Ishikawa (cell line): ENCODE data around the gene SUN3.

Source experiments
- CEBPB ChIP-seq: IDR thresholded peaks from 2 replicates; pipeline ENCODE4 v1.6.1; 2012
- CREB1 ChIP-seq: IDR thresholded peaks from 2 replicates; pipeline ENCODE4 v1.6.1; 2012; ENCODE audit warnings: low read depth
- EGR1 ChIP-seq: IDR thresholded peaks from 2 replicates; pipeline ENCODE4 v1.6.1; 2012
- EP300 ChIP-seq: IDR thresholded peaks from 2 replicates; pipeline ENCODE4 v1.6.1; 2012; ENCODE audit warnings: borderline replicate concordance
- FOXM1 ChIP-seq: IDR thresholded peaks from 2 replicates; pipeline ENCODE4 v1.6.1; 2012; ENCODE audit warnings: low read depth, borderline replicate concordance
- NFIC ChIP-seq: IDR thresholded peaks from 2 replicates; pipeline ENCODE4 v1.6.1; 2012
- RAD21 ChIP-seq: IDR thresholded peaks from 2 replicates; pipeline ENCODE4 v1.6.1; 2012; ENCODE audit warnings: low read depth
- TAF1 ChIP-seq: IDR thresholded peaks from 2 replicates; pipeline ENCODE4 v1.6.1; 2012; ENCODE audit warnings: low read depth, mild to moderate bottlenecking
- TCF12 ChIP-seq: IDR thresholded peaks from 2 replicates; pipeline ENCODE4 v1.6.1; 2012; ENCODE audit warnings: low read depth
- TEAD4 ChIP-seq: IDR thresholded peaks from 2 replicates; pipeline ENCODE4 v1.6.1; 2012
- YY1 ChIP-seq: IDR thresholded peaks from 2 replicates; pipeline ENCODE4 v1.6.1; 2012; ENCODE audit warnings: low read depth
- ZBTB7A ChIP-seq: IDR thresholded peaks from 2 replicates; pipeline ENCODE4 v1.6.1; 2012; ENCODE audit warnings: low read depth
- TF ChIP-seq, protein P1 (sequence below): IDR thresholded peaks from 2 replicates; pipeline ENCODE4 v1.6.1; 2012
- TF ChIP-seq, protein P2 (sequence below): IDR thresholded peaks from 2 replicates; pipeline ENCODE4 v1.6.1; 2012
- TF ChIP-seq, protein P3 (sequence below): IDR thresholded peaks from 2 replicates; pipeline ENCODE4 v1.6.1; 2012; ENCODE audit warnings: low read depth, mild to moderate bottlenecking

Gene SUN3

DNA sequence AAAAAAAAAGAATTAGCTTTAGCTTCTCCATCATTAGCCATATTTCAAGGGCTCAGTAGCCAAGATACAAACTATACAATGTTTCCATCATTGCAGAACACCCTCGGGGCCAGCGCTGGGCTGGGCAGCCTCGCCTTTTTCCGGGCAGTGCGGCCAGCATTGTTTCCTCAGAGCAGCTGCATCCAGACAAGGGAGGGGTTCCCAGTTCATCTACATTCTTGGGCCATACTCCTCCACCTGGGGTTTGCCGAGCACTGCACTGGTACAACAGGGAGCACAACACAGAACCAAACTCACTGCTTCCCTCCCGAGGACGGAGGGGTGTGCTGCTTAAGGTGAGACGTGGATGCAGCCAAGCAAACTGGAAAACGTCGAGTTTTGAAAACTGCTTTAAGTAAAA lies 78.2 kb downstream of the SUN3 start:
- TF ChIP-seq, protein P1, sequence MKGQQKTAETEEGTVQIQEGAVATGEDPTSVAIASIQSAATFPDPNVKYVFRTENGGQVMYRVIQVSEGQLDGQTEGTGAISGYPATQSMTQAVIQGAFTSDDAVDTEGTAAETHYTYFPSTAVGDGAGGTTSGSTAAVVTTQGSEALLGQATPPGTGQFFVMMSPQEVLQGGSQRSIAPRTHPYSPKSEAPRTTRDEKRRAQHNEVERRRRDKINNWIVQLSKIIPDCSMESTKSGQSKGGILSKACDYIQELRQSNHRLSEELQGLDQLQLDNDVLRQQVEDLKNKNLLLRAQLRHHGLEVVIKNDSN, result no peak
- TF ChIP-seq TEAD4, result no peak
- TF ChIP-seq, protein P2, sequence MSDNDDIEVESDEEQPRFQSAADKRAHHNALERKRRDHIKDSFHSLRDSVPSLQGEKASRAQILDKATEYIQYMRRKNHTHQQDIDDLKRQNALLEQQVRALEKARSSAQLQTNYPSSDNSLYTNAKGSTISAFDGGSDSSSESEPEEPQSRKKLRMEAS, result no peak
- TF ChIP-seq CEBPB, result no peak
- no peak for TF ChIP-seq CREB1
- TF ChIP-seq TCF12, result no peak
- TF ChIP-seq RAD21, result no peak
- TF ChIP-seq ZBTB7A, result no peak
- no peak for TF ChIP-seq FOXM1
- TF ChIP-seq EP300, result no peak
- TF ChIP-seq TAF1, result no peak
- TF ChIP-seq NFIC, result no peak
- no peak for TF ChIP-seq YY1

DNA sequence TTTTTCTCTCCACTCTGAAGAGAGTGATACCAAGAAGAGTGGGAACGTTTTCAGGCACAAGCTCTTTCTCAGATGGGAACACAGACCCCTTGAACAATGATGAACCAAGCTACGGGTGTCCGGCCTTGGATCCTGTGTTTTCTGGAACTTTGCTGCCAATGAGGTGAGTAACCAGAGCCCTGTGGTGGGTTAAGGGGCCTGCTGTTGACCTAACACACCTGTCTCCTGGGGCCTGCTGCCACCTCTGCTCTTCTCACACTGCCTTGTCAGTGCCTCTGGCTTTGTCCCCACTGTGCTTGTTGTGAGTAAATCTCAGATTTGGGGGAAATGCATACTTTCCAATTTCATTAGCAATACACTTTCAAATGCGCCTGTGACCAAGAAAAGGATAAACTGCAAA lies 79.2 kb downstream of the SUN3 start:
- TF ChIP-seq TAF1, result no peak
- no peak for TF ChIP-seq NFIC
- TF ChIP-seq CEBPB, result no peak
- no peak for TF ChIP-seq TCF12
- TF ChIP-seq FOXM1, result no peak
- TF ChIP-seq, protein P3, sequence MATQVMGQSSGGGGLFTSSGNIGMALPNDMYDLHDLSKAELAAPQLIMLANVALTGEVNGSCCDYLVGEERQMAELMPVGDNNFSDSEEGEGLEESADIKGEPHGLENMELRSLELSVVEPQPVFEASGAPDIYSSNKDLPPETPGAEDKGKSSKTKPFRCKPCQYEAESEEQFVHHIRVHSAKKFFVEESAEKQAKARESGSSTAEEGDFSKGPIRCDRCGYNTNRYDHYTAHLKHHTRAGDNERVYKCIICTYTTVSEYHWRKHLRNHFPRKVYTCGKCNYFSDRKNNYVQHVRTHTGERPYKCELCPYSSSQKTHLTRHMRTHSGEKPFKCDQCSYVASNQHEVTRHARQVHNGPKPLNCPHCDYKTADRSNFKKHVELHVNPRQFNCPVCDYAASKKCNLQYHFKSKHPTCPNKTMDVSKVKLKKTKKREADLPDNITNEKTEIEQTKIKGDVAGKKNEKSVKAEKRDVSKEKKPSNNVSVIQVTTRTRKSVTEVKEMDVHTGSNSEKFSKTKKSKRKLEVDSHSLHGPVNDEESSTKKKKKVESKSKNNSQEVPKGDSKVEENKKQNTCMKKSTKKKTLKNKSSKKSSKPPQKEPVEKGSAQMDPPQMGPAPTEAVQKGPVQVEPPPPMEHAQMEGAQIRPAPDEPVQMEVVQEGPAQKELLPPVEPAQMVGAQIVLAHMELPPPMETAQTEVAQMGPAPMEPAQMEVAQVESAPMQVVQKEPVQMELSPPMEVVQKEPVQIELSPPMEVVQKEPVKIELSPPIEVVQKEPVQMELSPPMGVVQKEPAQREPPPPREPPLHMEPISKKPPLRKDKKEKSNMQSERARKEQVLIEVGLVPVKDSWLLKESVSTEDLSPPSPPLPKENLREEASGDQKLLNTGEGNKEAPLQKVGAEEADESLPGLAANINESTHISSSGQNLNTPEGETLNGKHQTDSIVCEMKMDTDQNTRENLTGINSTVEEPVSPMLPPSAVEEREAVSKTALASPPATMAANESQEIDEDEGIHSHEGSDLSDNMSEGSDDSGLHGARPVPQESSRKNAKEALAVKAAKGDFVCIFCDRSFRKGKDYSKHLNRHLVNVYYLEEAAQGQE, result no peak
- TF ChIP-seq RAD21, result no peak
- TF ChIP-seq, protein P1, result no peak
- TF ChIP-seq EGR1, result no peak
- TF ChIP-seq, protein P2, result no peak

DNA sequence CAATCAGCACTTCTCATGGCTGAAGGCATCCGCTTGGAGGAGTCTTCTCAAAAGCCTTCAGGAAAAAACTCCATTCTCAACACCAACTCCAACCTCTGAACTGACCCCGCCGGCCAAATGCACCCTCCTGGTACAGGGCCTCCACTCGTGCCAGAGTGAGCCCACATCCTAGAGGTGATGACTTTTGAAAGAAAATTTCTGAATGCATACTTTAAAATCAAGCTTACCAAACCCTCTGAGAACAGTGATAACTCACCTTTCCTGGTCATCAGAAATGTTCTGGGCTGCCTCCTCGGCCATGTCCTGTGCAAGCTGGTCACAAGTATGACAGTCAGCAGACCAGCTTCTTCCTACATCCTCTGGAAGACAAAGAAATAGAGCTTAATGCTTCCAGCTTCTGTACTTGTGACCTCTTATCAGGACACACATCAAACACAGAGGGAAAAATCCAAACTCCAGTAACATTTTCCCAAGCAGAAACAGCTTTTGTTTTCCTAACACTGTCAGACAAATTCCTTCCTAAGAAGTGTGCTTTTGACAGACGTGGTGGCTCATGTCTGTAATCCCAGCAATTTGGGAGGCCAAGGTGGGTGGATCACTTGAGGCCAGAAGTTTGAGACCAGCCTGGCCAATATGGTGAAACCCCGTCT lies 80.6 kb downstream of the SUN3 start, which contains the start of gene PKD1L1:
Gene PKD1L1, minus strand, starts transcription at position 326 of the 650 bp plus-strand sequence. Its CDS starts 26 bp downstream, at position 300.
- TF ChIP-seq, protein P1, result no peak
- no peak for TF ChIP-seq YY1
- TF ChIP-seq CEBPB, result no peak
- TF ChIP-seq EGR1, result no peak
- no peak for TF ChIP-seq FOXM1
- TF ChIP-seq ZBTB7A, result no peak
- TF ChIP-seq RAD21, result no peak
- TF ChIP-seq TEAD4, result no peak

DNA sequence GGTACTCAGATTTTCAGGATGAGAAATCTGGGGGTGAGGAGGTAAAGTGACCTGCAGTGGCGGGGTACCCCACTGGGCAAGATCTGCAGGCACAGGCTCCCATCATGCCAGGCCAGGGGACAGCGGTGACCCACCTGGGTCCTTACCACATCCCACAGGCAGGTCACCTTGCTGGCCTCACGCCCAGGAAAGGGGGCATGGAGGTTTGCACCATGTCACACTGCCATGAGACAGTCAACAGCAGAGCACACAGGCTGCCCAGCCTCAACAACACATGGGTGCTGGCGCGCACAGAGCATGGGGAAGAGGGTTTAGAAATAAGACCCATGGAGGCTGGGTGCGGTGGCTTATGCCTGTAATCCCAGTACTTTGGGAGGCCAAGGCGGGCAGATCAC lies 81.6 kb downstream of the SUN3 start:
- TF ChIP-seq TCF12 (no peak), TEAD4 (no peak), NFIC (no peak), TAF1 (no peak), RAD21 (no peak), CEBPB (no peak)
- TF ChIP-seq, protein P2, result no peak
- TF ChIP-seq, protein P3, result no peak
- TF ChIP-seq, protein P1, result no peak

DNA sequence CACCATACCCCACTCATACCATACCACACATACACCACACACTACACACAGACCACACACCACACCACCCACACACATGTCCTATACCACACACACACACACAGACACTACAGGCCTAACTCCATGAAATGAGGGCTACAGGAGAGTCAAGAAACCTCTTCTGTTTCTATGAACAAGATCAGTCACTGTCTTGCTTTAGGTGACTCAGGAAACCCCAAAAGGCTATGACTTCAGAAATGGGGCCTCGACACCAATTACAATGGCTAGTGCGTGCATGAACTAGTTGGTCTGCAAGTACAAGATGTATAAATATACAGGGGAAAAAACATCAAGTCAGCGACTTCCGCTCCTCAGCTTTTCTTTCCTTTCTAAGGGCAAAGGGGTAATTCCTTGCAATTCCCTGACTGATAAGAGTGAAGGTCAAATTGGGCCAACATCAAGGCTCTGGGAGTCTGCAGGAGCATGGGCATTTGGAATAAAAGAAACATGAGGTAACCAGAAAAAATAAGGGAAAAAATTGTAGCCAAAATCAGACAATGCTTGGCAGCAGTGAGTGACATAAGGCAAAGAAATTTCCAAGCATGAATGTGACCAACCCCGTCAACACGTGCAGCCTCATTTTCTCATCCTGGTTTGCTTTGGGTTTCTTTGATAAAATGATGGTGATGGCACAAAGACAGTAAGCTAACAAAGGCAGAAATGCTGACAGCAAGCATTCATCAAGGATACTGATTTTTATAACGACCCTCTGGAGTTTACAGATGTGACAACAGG lies 82.1 kb downstream of the SUN3 start:
- TF ChIP-seq NFIC, result no peak
- no peak for TF ChIP-seq EGR1
- no peak for TF ChIP-seq EP300
- no peak for TF ChIP-seq CEBPB
- TF ChIP-seq YY1, result no peak
- no peak for TF ChIP-seq TAF1
- TF ChIP-seq, protein P2, result no peak
- no peak for TF ChIP-seq FOXM1
- TF ChIP-seq, protein P1, result no peak
- TF ChIP-seq, protein P3, result no peak
- TF ChIP-seq TEAD4, result no peak
- TF ChIP-seq RAD21, result no peak
- TF ChIP-seq CREB1, result no peak
